ENCODE measurements around the gene APBA2.

Gene APBA2

DNA sequence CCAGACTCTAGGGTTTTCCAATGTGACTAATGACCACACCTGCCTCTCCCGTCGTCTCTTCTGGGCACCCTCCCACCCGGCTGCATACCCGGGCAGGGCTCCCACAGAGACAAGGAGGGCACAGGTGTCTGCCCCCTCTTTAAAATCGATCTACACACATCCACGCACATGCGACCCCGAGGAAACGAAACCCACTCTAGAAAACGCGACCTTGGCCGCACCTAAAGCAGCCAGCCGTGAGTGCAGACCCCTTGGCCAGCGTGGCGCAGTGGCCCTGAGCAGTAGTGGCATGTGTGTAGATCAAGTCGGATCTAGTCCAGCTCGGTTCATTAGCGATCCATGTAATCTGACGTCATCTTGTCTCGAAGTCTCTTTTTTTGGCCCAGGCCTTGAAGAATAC is 232.0 kb downstream of the APBA2 start:
- TF ChIP-seq, protein P1, sequence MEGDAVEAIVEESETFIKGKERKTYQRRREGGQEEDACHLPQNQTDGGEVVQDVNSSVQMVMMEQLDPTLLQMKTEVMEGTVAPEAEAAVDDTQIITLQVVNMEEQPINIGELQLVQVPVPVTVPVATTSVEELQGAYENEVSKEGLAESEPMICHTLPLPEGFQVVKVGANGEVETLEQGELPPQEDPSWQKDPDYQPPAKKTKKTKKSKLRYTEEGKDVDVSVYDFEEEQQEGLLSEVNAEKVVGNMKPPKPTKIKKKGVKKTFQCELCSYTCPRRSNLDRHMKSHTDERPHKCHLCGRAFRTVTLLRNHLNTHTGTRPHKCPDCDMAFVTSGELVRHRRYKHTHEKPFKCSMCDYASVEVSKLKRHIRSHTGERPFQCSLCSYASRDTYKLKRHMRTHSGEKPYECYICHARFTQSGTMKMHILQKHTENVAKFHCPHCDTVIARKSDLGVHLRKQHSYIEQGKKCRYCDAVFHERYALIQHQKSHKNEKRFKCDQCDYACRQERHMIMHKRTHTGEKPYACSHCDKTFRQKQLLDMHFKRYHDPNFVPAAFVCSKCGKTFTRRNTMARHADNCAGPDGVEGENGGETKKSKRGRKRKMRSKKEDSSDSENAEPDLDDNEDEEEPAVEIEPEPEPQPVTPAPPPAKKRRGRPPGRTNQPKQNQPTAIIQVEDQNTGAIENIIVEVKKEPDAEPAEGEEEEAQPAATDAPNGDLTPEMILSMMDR (IDR thresholded peaks at IDR 0.05; ENCODE audit: low read length, missing control alignments), result no peak
- DNase-seq (ENCODE audit: low read depth), result no peak
- H3K4me3 ChIP-seq (replicated peaks; ENCODE audit: low read depth, low read length), result no peak overlapping the region

DNA sequence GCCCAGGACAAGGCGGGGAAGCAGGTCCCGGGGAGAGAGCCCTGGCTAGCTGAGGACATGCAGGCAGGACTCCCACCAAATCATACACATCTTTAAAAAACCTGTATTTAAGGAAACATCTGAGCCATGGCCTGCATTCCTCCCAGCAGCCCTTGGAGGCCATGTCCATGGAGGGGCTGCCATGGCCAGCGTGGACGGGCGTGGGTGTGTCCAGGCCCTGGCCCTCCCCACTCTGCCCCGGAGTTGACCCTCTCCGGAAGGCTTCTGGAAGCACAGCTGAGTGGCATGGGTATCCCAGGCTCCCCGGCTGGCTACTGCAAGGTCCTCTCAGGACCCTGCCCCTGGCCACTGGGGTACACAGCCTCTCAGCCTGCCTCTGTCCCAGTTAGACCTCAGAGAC is 234.1 kb downstream of the APBA2 start:
- DNase-seq (ENCODE audit: low read depth), result no peak
- TF ChIP-seq, protein P1 (IDR thresholded peaks at IDR 0.05; ENCODE audit: low read length, missing control alignments), result no peak
- H3K4me3 ChIP-seq (replicated peaks; ENCODE audit: low read depth, low read length), result no peak overlapping the region

DNA sequence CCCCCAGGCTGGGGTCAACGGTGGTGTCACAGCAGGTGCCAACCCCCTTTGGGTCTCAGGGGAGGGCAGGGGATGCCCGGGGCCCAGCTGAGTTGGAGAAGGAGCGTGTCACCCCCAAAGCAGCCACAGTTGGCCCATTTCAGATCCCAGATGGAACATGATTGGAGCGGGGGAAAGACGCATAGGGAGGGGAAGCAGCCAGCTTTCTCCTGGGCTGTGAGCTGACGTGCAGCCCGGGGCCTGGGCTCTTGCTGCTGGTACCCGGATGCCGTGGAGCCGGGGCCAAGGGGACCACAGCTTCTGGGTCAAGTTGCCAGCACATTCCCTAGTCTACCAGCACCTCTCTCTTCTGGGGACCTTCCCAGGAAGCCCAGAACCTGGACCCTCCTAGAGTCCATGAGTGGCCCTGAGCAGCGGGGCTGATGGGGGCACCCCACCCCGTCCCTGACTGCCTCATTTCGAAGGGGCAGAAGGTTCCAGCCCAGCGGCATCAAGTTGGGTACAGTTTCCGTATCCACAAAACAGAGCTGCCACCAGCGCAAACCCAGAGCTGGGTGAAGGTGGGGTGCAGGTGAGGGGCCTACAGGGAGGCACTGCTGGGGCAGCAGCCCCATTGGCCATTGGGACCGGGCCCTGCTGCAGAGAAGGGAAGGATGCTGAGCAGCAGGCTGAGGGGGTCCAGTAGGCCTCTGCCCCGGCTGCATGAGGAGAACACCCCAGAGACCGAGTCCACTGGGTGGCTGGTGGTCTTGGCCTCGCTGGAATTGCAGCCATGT is 235.0 kb downstream of the APBA2 start:
- no peak overlapping the region for H3K4me3 ChIP-seq (replicated peaks; ENCODE audit: low read depth, low read length)
- DNase-seq (ENCODE audit: low read depth), result no peak
- TF ChIP-seq, protein P1 (IDR thresholded peaks at IDR 0.05; ENCODE audit: low read length, missing control alignments), result no peak

DNA sequence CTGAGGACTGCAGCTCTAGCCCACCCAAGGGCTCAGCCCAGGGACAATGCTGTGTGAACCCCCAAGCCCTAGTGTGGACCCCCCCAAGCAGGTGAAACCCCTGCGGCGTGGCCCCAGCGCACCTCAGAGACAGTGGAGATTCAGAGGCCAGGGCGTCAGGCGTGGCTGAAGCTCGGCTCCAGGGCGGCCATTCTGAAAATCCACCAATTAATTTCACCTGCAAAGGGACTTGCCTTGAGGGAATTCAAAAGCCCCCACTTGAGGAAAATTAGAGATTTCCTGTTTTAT is 235.5 kb downstream of the APBA2 start:
- H3K4me3 ChIP-seq (replicated peaks; ENCODE audit: low read depth, low read length), result no peak overlapping the region
- DNase-seq (ENCODE audit: low read depth), result no peak
- TF ChIP-seq, protein P1 (IDR thresholded peaks at IDR 0.05; ENCODE audit: low read length, missing control alignments), result no peak

DNA sequence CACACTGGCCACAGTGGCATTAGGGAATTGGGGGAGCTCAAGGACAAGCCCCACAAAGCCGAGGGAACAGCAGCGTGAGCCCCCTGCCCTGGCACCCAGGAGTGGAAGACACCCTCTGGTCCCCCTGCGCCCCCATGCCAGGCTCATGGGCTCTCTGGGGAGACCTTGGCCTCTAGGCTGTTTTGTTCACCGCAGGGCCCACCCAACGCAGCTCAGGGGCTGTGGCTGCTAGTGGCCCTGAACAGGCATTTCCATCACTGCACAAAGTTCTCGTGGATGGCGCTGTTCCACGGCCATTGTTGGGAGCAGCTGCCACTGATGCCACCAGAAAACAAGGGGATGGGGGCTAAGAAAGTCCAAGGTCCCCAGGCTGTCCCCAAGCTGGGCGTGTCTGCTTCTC is 236.1 kb downstream of the APBA2 start:
- H3K4me3 ChIP-seq (replicated peaks; ENCODE audit: low read depth, low read length), result no peak overlapping the region
- TF ChIP-seq, protein P1 (IDR thresholded peaks at IDR 0.05; ENCODE audit: low read length, missing control alignments), result no peak
- DNase-seq (ENCODE audit: low read depth), result no peak

DNA sequence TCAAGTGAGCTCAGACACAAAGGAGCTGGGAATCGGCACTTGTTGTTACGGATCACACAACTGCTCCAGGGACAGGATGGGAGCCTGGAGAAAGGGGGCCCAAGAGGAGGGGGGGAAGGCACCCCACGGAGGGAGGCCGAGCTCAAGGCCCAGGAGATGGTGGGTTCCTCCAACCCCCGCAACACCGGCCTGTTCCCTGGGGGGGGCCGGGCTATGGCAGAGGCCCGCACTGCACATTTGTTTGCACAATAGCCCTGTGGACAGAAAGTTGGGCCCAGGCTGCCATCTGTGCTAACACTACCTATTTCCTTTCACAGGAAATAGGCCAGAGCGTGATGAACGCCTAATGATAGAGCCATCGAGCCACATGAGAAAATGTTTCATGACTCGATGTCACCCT is 236.7 kb downstream of the APBA2 start:
- no peak for DNase-seq (ENCODE audit: low read depth)
- no peak overlapping the region for H3K4me3 ChIP-seq (replicated peaks; ENCODE audit: low read depth, low read length)
- TF ChIP-seq, protein P1 (IDR thresholded peaks at IDR 0.05; ENCODE audit: low read length, missing control alignments), result no peak

DNA sequence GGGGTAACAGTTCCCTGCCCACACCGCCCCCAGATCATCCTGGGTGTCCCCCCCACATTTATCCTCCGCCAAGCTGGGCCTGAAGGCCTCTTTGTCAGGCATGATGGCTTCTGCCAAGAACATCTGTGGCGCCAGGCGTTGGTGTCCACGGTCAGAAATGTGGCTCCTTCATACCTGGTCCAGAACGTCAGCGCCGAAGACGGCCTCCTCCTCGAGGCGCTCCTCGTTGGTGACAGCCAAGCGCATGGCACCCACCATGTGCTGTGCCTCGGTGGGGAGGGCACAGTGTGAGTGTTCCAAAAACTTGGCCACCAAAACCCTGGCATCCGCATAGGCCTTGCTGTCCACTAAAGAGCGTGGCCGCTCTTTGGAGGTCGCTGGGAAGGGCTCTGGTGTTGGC is 237.4 kb downstream of the APBA2 start:
- TF ChIP-seq, protein P1 (IDR thresholded peaks at IDR 0.05; ENCODE audit: low read length, missing control alignments), result no peak
- no peak for DNase-seq (ENCODE audit: low read depth)
- no peak overlapping the region for H3K4me3 ChIP-seq (replicated peaks; ENCODE audit: low read depth, low read length)
